Activated T-cell treated with anti-CD3 and anti-CD28 coated beads, Interleukin-2, amount 50 U/mL, for 4 hours (primary cell): ENCODE results near the gene STX3. TPM values are rescaled to one million over a fixed set of nuclear protein-coding genes. Genes with fewer than 3 reads are reported as not detected.
"Not testable (repeated sequence)": the region's sequence is repeated elsewhere in the genome, so short reads cannot be mapped to it uniquely, and the experiment has no call there.

ENCODE experiments used
- ATAC-seq, 2 donors: fragments of 200-7000 bp; cut with Tn5 transposase; one replicate each; pipeline ENCODE4 v1.10.0; 2021
- DNase-seq: peaks from one replicate; pipeline ENCODE4 v3.0.0-alpha.2; 2020
- H3K27me3 Mint-ChIP-seq: one replicate; pipeline ENCODE4 v1.8.0; 2021; ENCODE audit warnings: low read depth, mixed read lengths
- H3K36me3 Mint-ChIP-seq: one replicate; pipeline ENCODE4 v1.8.0; 2022; ENCODE audit warnings: mixed read lengths; ENCODE audit not compliant: insufficient read depth
- H3K4me1 Mint-ChIP-seq: one replicate; pipeline ENCODE4 v1.8.0; 2021; ENCODE audit warnings: low read depth, mixed read lengths
- H3K4me3 Mint-ChIP-seq: one replicate; pipeline ENCODE4 v1.8.0; 2021; ENCODE audit warnings: mild to moderate bottlenecking, moderate library complexity, mixed read lengths
- H3K9me3 Mint-ChIP-seq: one replicate; pipeline ENCODE4 v1.8.0; 2021; ENCODE audit warnings: mixed read lengths
- total RNA-seq, 3 donors: library from RNA; stranded (reverse); gene quantifications; one replicate each; pipeline ENCODE4 v1.2.1, GENCODE V29; 2021

Gene STX3
- total RNA-seq, 3 donors from 2014 or later: 5.6 to 6.3 (median 5.6) TPM

DNA sequence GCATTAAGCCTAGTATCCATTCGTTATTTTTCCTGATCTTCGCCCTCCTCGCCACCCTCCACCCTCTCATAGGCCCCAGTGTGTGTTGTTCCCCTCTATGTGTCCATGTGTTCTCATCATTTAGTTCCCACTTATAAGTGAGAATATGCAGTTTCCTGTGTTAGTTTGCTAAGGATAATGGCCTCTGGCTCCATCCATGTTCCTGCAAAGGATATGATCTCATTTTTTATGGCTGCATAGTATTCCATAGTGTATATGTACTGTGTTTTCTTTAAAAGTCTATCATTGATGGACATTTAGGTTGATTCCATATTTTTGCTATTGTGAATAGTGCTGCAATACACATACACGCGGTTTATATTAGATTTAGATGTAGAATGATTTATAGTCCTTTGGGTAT is 96.2 kb downstream of the STX3 start:
- H3K4me3 Mint-ChIP-seq: not testable (repeated sequence)
- H3K27me3 Mint-ChIP-seq: peaks cover 14% of the 10 kb centered on the region

DNA sequence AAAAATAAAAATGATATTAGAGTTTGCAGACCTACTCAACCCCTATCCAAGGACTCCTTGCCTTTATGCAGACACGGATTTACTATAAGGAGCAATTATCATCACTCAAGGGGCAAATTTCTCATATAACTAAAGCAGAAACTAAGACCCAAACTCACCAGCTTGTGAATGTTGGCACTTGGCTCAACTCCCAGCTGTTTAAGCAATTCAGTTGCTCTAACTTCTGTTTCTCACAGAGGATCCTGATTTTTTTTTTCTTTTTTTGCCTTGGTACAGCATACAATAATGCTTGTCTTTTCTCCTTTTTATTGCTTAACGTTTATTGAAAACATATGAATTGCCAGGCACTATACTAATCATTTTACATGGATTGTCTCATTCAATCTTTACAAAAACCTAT is 99.7 kb downstream of the STX3 start:
- H3K4me3 Mint-ChIP-seq: no peak overlapping the region
- H3K4me1 Mint-ChIP-seq: peaks cover 25% of the 10 kb centered on the region
- no peaks in the 10 kb centered on the region for H3K9me3 Mint-ChIP-seq
- no peaks in the 10 kb centered on the region for H3K36me3 Mint-ChIP-seq
- ATAC-seq: no peak
- H3K27me3 Mint-ChIP-seq: peaks cover 13% of the 10 kb centered on the region
- DNase-seq: no peak

More for the DNA sequence above, 96.2 kb downstream of the STX3 start:
- not testable (repeated sequence) for H3K36me3 Mint-ChIP-seq, H3K9me3 Mint-ChIP-seq, H3K4me1 Mint-ChIP-seq, DNase-seq, ATAC-seq

Other genes starting within 250 kb of the STX3 start
- gene OR4D9, start 243.8 kb upstream of the STX3 start, total RNA-seq: not detected
- 10 to 100 TPM; 32.5 to 39.4 (median 35.4) TPM for gene OSBP, start 139.6 kb upstream of the STX3 start, total RNA-seq
- gene PATL1, start 86.3 kb upstream of the STX3 start, total RNA-seq: 10 to 100 TPM; 51.3 to 56.2 (median 52.1) TPM
- gene OR10V1, start 41.5 kb upstream of the STX3 start, total RNA-seq: not detected
- 10 to 100 TPM; 80.3 to 89.6 (median 81.2) TPM for gene MRPL16, start 55.4 kb downstream of the STX3 start, total RNA-seq
- gene CBLIF, start 90.1 kb downstream of the STX3 start, total RNA-seq: not detected
- gene TCN1, start 111.1 kb downstream of the STX3 start, total RNA-seq: not detected
- gene OOSP3, start 123.4 kb downstream of the STX3 start, total RNA-seq: not detected
- not detected for gene OOSP1, start 183.1 kb downstream of the STX3 start, total RNA-seq
- not detected for gene OOSP4A, start 208.7 kb downstream of the STX3 start, total RNA-seq